Spleen (tissue), 11 donors: ENCODE measurements around the gene ZFAND5. TPM values are rescaled to one million over a fixed set of nuclear protein-coding genes. Genes with fewer than 3 reads are reported as not detected.

Source experiments
- DNase-seq: peaks from one replicate; pipeline ENCODE4 v3.0.0-alpha.2; 2020
- H3K27ac ChIP-seq, 8 donors: fragments of 200-600 bp; sonication (generic) in 7 of 8; 1 replicate in 4 of 8; 2 replicates in 4 of 8; pipeline versions ENCODE4 v1.5.0 to v1.8.0; 2016 to 2021; ENCODE audit warnings: inconsistent platforms in 4 of 8, mild to moderate bottlenecking in 4 of 8, moderate library complexity in 1 of 8
- H3K27me3 ChIP-seq, 7 donors: fragments of 200-600 bp; sonication (generic) in 6 of 7; replicated peaks in 1 of 7; 1 replicate in 4 of 7; 2 replicates in 3 of 7; pipeline versions ENCODE4 v1.5.0 to v1.8.0; 2016 to 2021; ENCODE audit warnings: inconsistent platforms in 3 of 7, mild to moderate bottlenecking in 1 of 7
- H3K36me3 ChIP-seq, 6 donors: fragments of 200-600 bp; sonication (generic) in 5 of 6; 1 replicate in 4 of 6; 2 replicates in 2 of 6; pipeline versions ENCODE4 v1.5.0 to v1.8.0; 2016 to 2021; ENCODE audit warnings: inconsistent platforms in 2 of 6
- H3K4me1 ChIP-seq, 6 donors: fragments of 200-600 bp; sonication (generic) in 5 of 6; 1 replicate in 3 of 6; 2 replicates in 3 of 6; pipeline versions ENCODE4 v1.5.0 to v1.8.0; 2016 to 2021; ENCODE audit warnings: inconsistent platforms in 3 of 6
- H3K4me3 ChIP-seq, 8 donors: fragments of 200-600 bp; sonication (generic) in 7 of 8; 1 replicate in 4 of 8; 2 replicates in 4 of 8; pipeline versions ENCODE4 v1.5.0 to v1.8.0; 2016 to 2021; ENCODE audit warnings: inconsistent platforms in 4 of 8, mild to moderate bottlenecking in 4 of 8, moderate library complexity in 2 of 8
- H3K9me3 ChIP-seq, 8 donors: fragments of 200-600 bp; sonication (generic) in 7 of 8; 1 replicate in 4 of 8; 2 replicates in 4 of 8; pipeline versions ENCODE4 v1.5.0 to v1.8.0; 2016 to 2021; ENCODE audit warnings: inconsistent platforms in 4 of 8
- CTCF ChIP-seq, 11 experiments: fragments of 200-600 bp in 7 of 11; fragments of 450-650 bp in 4 of 11; sonication (generic) in 4 of 11; IDR thresholded peaks in 8 of 11; conservative IDR thresholded peaks in 3 of 11; 1 replicate in 7 of 11; 2 replicates in 4 of 11; pipeline versions ENCODE4 v1.4.0 to v1.8.0; 2016 to 2021; ENCODE audit warnings: antibody characterized with exemption in 11 of 11, inconsistent platforms in 4 of 11, mild to moderate bottlenecking in 1 of 11
- POLR2A ChIP-seq, 3 donors: fragments of 450-650 bp; IDR thresholded peaks; one replicate each; pipeline ENCODE4 v1.5.1; 2017; ENCODE audit warnings: antibody characterized with exemption in 3 of 3, mild to moderate bottlenecking in 1 of 3
- POLR2AphosphoS5 ChIP-seq, 3 donors: sonication (generic); formaldehyde crosslinking; IDR thresholded peaks; one replicate each; pipeline ENCODE4 v1.5.1; 2017; ENCODE audit warnings: antibody characterized with exemption in 3 of 3
- WGBS, 5 donors: extraction: QIAGEN DNeasy Blood & Tissue Kit in 3 of 5; methylation state at CpG; one replicate each; pipeline versions ENCODE4 v1.1.5 to v1.1.7; 2013 to 2018; 5-methylcytosine and 5-hydroxymethylcytosine counted together
- intact Hi-C: fragments of 100-400 bp; cut with DNase I; formaldehyde crosslinking; loops from one replicate; pipeline ENCODE4 v1.15.0; 2023; ENCODE audit warnings: low total_unique reads
- polyA plus RNA-seq, 3 donors: library from polyadenylated mRNA; stranded (reverse); fragments of 200-250 nt; gene quantifications; one replicate each; pipeline ENCODE4 v1.2.1, GENCODE V29; 2013
- total RNA-seq, 7 donors: library from RNA; depleted of rRNA in 3 of 7; stranded (reverse); fragments of >200 nt in 3 of 7; fragmentation: NEBNext Ultra II Directional in 4 of 7; extraction: Animal tissue kit (Norgen Biotek cat#: 25700) in 4 of 7; gene quantifications; one replicate each; pipeline versions ENCODE4 v1.1.0 to v1.2.1, GENCODE V29; 2016 to 2021
- donor health status: healthy with polysubstance abuse.
- donor health status: DM: no; HTN: no; CAD: no; lungs with moderate emphysema.
- donor health status: DM: no; HTN: no; CAD: no.
- donor health status: Bipolar disorder and iron deficiency.
- donor health status: healthy.
- donor health status: DM: no; HTN: no; CAD: no.
- donor health status: DM: yes; HTN: yes; CAD: no.

The ZFAND5 gene
- total and polyA plus RNA-seq, 10 donors = 69.6 to 238 (median 147) TPM

- no peak overlapping the region for H3K27ac ChIP-seq
- H3K4me1 ChIP-seq = no peaks in the 10 kb centered on the region
- TF ChIP-seq POLR2A (IDR thresholded peaks at IDR 0.05) = no peak
- no peak for TF ChIP-seq POLR2AphosphoS5 (IDR thresholded peaks at IDR 0.05)
- no peak for TF ChIP-seq CTCF (IDR thresholded peaks at IDR 0.05 in 8 of 11, conservative IDR thresholded peaks at IDR 0.05 in 3 of 11)
- intact Hi-C loops = no loop called here
- no peaks in the 10 kb centered on the region for H3K27me3 ChIP-seq
- H3K4me3 ChIP-seq = no peak overlapping the region
- no peaks in the 10 kb centered on the region for H3K9me3 ChIP-seq
- DNase-seq = no peak
- WGBS, 5 donors = 80 to 88% (median 84%) methylated on average over 10 of the region's 10 CpGs
- no peaks in the 10 kb centered on the region for H3K36me3 ChIP-seq
Measured at GRCh38 chr9:72327631-72328030, 37.4 kb downstream of the ZFAND5 start.

- H3K4me1 ChIP-seq = no peaks in the 10 kb centered on the region
- intact Hi-C loops = no loop called here
- no peaks in the 10 kb centered on the region for H3K9me3 ChIP-seq
- no peaks in the 10 kb centered on the region for H3K27me3 ChIP-seq
- 81 to 96% (median 90%) methylated on average over 2 of the region's 2 CpGs for WGBS, 5 donors
- H3K4me3 ChIP-seq = no peak overlapping the region
- no peaks in the 10 kb centered on the region for H3K36me3 ChIP-seq
- H3K27ac ChIP-seq = no peak overlapping the region
- DNase-seq = no peak
- TF ChIP-seq CTCF (IDR thresholded peaks at IDR 0.05 in 8 of 11, conservative IDR thresholded peaks at IDR 0.05 in 3 of 11) (no peak), POLR2A (IDR thresholded peaks at IDR 0.05) (no peak), POLR2AphosphoS5 (IDR thresholded peaks at IDR 0.05) (no peak)
Measured at GRCh38 chr9:72326641-72327040, 38.4 kb downstream of the ZFAND5 start.

GRCh38 chr9:72324974-72325373 lies 40.0 kb downstream of the ZFAND5 start:
- Histone ChIP-seq H3K9me3 (no peaks in the 10 kb centered on the region), H3K4me3 (no peak overlapping the region), H3K36me3 (no peaks in the 10 kb centered on the region), H3K27me3 (no peaks in the 10 kb centered on the region), H3K27ac (no peak overlapping the region), H3K4me1 (no peaks in the 10 kb centered on the region)
- DNase-seq = no peak
- no peak for TF ChIP-seq POLR2A (IDR thresholded peaks at IDR 0.05)
- TF ChIP-seq POLR2AphosphoS5 (IDR thresholded peaks at IDR 0.05) = no peak
- no peak for TF ChIP-seq CTCF (IDR thresholded peaks at IDR 0.05 in 8 of 11, conservative IDR thresholded peaks at IDR 0.05 in 3 of 11)
- intact Hi-C loops = no loop called here
- 81 to 93% (median 89%) methylated on average over 3 of the region's 3 CpGs for WGBS, 5 donors

GRCh38 chr9:72322678-72323077 lies 42.3 kb downstream of the ZFAND5 start:
- H3K4me3 ChIP-seq = no peak overlapping the region
- H3K27ac ChIP-seq = no peak overlapping the region
- H3K9me3 ChIP-seq = no peaks in the 10 kb centered on the region
- no peak for TF ChIP-seq POLR2AphosphoS5 (IDR thresholded peaks at IDR 0.05)
- TF ChIP-seq POLR2A (IDR thresholded peaks at IDR 0.05) = no peak
- no peak for TF ChIP-seq CTCF (IDR thresholded peaks at IDR 0.05 in 8 of 11, conservative IDR thresholded peaks at IDR 0.05 in 3 of 11)
- no peaks in the 10 kb centered on the region for H3K36me3 ChIP-seq
- intact Hi-C loops = no loop called here
- WGBS, 5 donors = 79 to 92% (median 84%) methylated on average over 3 of the region's 3 CpGs
- no peaks in the 10 kb centered on the region for H3K27me3 ChIP-seq
- no peaks in the 10 kb centered on the region for H3K4me1 ChIP-seq
- DNase-seq = no peak
